Naive thymus-derived CD4-positive, alpha-beta T cell (primary cell): ENCODE data around the gene SEMA4D. TPM values are rescaled to one million over a fixed set of nuclear protein-coding genes. Genes with fewer than 3 reads are reported as not detected.

ENCODE experiments used
- ATAC-seq: fragments of 150-1000 bp; cut with Tn5 transposase; 2 replicates; pipeline ENCODE4 v1.10.0; 2021; ENCODE audit warnings: mild to moderate bottlenecking, moderate library complexity
- CTCF ChIA-PET: fragments of 350-600 bp; sonication (Branson Sonifier 250); formaldehyde crosslinking; loops from one replicate; lab custom pipeline; 2021; ENCODE audit warnings: antibody characterized with exemption; lab: Charles Lee
- POLR2A ChIA-PET: fragments of 350-600 bp; sonication (Branson Sonifier 250); formaldehyde crosslinking; loops from one replicate; lab custom pipeline; 2021; ENCODE audit warnings: antibody characterized with exemption, inconsistent platforms; lab: Charles Lee
- DNase-seq, 9 donors: peaks; one replicate each; pipeline versions ENCODE4 v3.0.0 to v3.0.0-alpha.2; 2020 to 2022; ENCODE audit warnings: mixed read lengths in 1 of 9
- H3K27ac ChIP-seq: one replicate; pipeline ENCODE4 v1.7.0; 2013; ENCODE audit warnings: mild to moderate bottlenecking, low read depth, low read length, moderate library complexity
- H3K27me3 ChIP-seq, 2 donors: one replicate each; pipeline ENCODE4 v1.7.0; 2013; ENCODE audit warnings: low read length in 2 of 2, mild to moderate bottlenecking in 2 of 2, moderate library complexity in 2 of 2; ENCODE audit not compliant: control insufficient read depth in 2 of 2, insufficient read depth in 2 of 2
- H3K36me3 ChIP-seq, 3 experiments: 1 replicate in 2 of 3; 2 replicates in 1 of 3; pipeline ENCODE4 v1.7.0; 2013; ENCODE audit warnings: low read length in 3 of 3, mild to moderate bottlenecking in 3 of 3, moderate library complexity in 1 of 3; ENCODE audit not compliant: insufficient read depth in 3 of 3, control insufficient read depth in 2 of 3
- H3K4me1 ChIP-seq, 2 donors: one replicate each; pipeline ENCODE4 v1.7.0; 2013; ENCODE audit warnings: low read length in 2 of 2, mild to moderate bottlenecking in 2 of 2, moderate library complexity in 1 of 2; ENCODE audit not compliant: control insufficient read depth in 2 of 2, insufficient read depth in 2 of 2
- H3K4me3 ChIP-seq: 2 replicates; pipeline ENCODE4 v1.7.0; 2013; ENCODE audit warnings: mild to moderate bottlenecking, low read length
- H3K9me3 ChIP-seq, 3 experiments: 1 replicate in 2 of 3; 2 replicates in 1 of 3; pipeline ENCODE4 v1.7.0; 2013; ENCODE audit warnings: low read length in 3 of 3; ENCODE audit not compliant: control insufficient read depth in 2 of 3
- H3K27ac Mint-ChIP-seq, 9 donors: one replicate each; pipeline ENCODE4 v1.8.0; 2020 to 2022; ENCODE audit warnings: mixed read lengths in 9 of 9, mild to moderate bottlenecking in 8 of 9, moderate library complexity in 5 of 9, inconsistent platforms in 2 of 9
- H3K27me3 Mint-ChIP-seq, 5 donors: one replicate each; pipeline ENCODE4 v1.8.0; 2021 to 2022; ENCODE audit warnings: mixed read lengths in 5 of 5, mild to moderate bottlenecking in 1 of 5
- H3K36me3 Mint-ChIP-seq, 5 donors: one replicate each; pipeline ENCODE4 v1.8.0; 2020 to 2022; ENCODE audit warnings: mixed read lengths in 5 of 5, mild to moderate bottlenecking in 3 of 5, inconsistent platforms in 1 of 5
- H3K4me1 Mint-ChIP-seq, 7 donors: one replicate each; pipeline ENCODE4 v1.8.0; 2020 to 2022; ENCODE audit warnings: mixed read lengths in 7 of 7, mild to moderate bottlenecking in 3 of 7, inconsistent platforms in 1 of 7
- H3K4me3 Mint-ChIP-seq, 10 donors: one replicate each; pipeline ENCODE4 v1.8.0; 2020 to 2022; ENCODE audit warnings: mild to moderate bottlenecking in 10 of 10, mixed read lengths in 10 of 10, moderate library complexity in 6 of 10, inconsistent platforms in 2 of 10
- H3K9me3 Mint-ChIP-seq, 11 donors: one replicate each; pipeline ENCODE4 v1.8.0; 2020 to 2022; ENCODE audit warnings: mixed read lengths in 11 of 11, mild to moderate bottlenecking in 4 of 11, inconsistent platforms in 1 of 11, moderate library complexity in 1 of 11
- intact Hi-C, 2 donors: fragments of 100-400 bp; cut with micrococcal nuclease; formaldehyde crosslinking; loops; one replicate each; pipeline ENCODE4 v1.15.1; 2023
- polyA plus RNA-seq, 2 donors: library from polyadenylated mRNA; unstranded; fragments of 300-500 nt; fragmentation: Illumina TruSeq; gene quantifications; one replicate each; pipeline ENCODE4 v1.2.3, GENCODE V29; 2021
- total RNA-seq, 6 experiments: library from RNA in 5 of 6; stranded (reverse) in 5 of 6; gene quantifications; 1 replicate in 5 of 6; 2 replicates in 1 of 6; pipeline ENCODE4 v1.2.3 and lab custom pipeline; 2021 to 2026

Gene SEMA4D
- total and polyA plus RNA-seq, 7 experiments from 2014 or later = 114 to 465 (median 448) TPM

GRCh38 chr9:89388868-89389177 is 109.1 kb downstream of the SEMA4D start:
- CTCF ChIA-PET = interaction anchor here (0.6 kb wide), 1 partner anchor 39 kb away, joined by 4 read pairs; no protein-coding TSS in a partner anchor

GRCh38 chr9:89388084-89388867 is 109.6 kb downstream of the SEMA4D start:
- intact Hi-C loops = no loop called here
- DNase-seq = no peak
- Histone ChIP-seq H3K4me1 (no peaks in the 10 kb centered on the region), H3K4me3 (no peak overlapping the region), H3K27ac (no peak overlapping the region), H3K27me3 (no peaks in the 10 kb centered on the region), H3K9me3 (no peaks in the 10 kb centered on the region), H3K36me3 (peaks cover 83 to 99% (median 84%) of the 10 kb centered on the region in 3 experiments)
- ATAC-seq = peak; percentile 78
- ChIA-PET POLR2A (no interaction called here), CTCF (interaction anchor here (0.6 to 0.7 kb wide), 2 partner anchors 39 to 93 kb away, joined by 3 to 4 read pairs; no protein-coding TSS in a partner anchor)
- Mint-ChIP-seq H3K27ac (peak overlapping the region in 5 of 9 donors; percentile 8 to 43 (median 17)), H3K4me1 (peaks cover 9 to 43% (median 16%) of the 10 kb centered on the region in 7 donors), H3K27me3 (no peaks in the 10 kb centered on the region), H3K4me3 (no peak overlapping the region), H3K9me3 (peaks cover 0 to 5% (median 0%) of the 10 kb centered on the region in 11 donors), H3K36me3 (peaks cover 12 to 60% (median 35%) of the 10 kb centered on the region in 5 donors)

More at GRCh38 chr9:89388868-89389177, 109.1 kb downstream of the SEMA4D start:
- intact Hi-C loops = no loop called here
- Histone ChIP-seq H3K27me3 (no peaks in the 10 kb centered on the region), H3K4me1 (no peaks in the 10 kb centered on the region), H3K27ac (no peak overlapping the region), H3K4me3 (no peak overlapping the region), H3K36me3 (peaks cover 85 to 99% (median 85%) of the 10 kb centered on the region in 3 experiments), H3K9me3 (no peaks in the 10 kb centered on the region)
- no peak for ATAC-seq
- peak overlapping the region in 1 of 9 donors; percentile 34 for H3K27ac Mint-ChIP-seq
- H3K4me3 Mint-ChIP-seq = no peak overlapping the region
- peaks cover 6 to 43% (median 11%) of the 10 kb centered on the region in 7 donors for H3K4me1 Mint-ChIP-seq
- H3K9me3 Mint-ChIP-seq = peaks cover 0 to 5% (median 0%) of the 10 kb centered on the region in 11 donors
- POLR2A ChIA-PET = no interaction called here
- H3K27me3 Mint-ChIP-seq = no peaks in the 10 kb centered on the region
- peaks cover 16 to 63% (median 38%) of the 10 kb centered on the region in 5 donors for H3K36me3 Mint-ChIP-seq
- DNase-seq = no peak

GRCh38 chr9:89387197-89387849 is 110.6 kb downstream of the SEMA4D start:
- DNase-seq (no peak), ATAC-seq (no peak)
- peaks cover 15 to 45% (median 21%) of the 10 kb centered on the region in 7 donors for H3K4me1 Mint-ChIP-seq
- Histone ChIP-seq H3K4me3 (no peak overlapping the region), H3K36me3 (peaks cover 77 to 99% (median 83%) of the 10 kb centered on the region in 3 experiments), H3K27ac (no peak overlapping the region), H3K9me3 (no peaks in the 10 kb centered on the region), H3K27me3 (no peaks in the 10 kb centered on the region), H3K4me1 (no peaks in the 10 kb centered on the region)
- H3K4me3 Mint-ChIP-seq = peak overlapping the region in 1 of 10 donors; percentile 18
- H3K36me3 Mint-ChIP-seq = peaks cover 12 to 58% (median 31%) of the 10 kb centered on the region in 5 donors
- CTCF ChIA-PET = interaction anchor here (0.7 kb wide), 1 partner anchor 94 kb away, joined by 3 read pairs; no protein-coding TSS in a partner anchor
- no peaks in the 10 kb centered on the region for H3K27me3 Mint-ChIP-seq
- intact Hi-C loops = no loop called here
- peaks cover 0 to 5% (median 0%) of the 10 kb centered on the region in 11 donors for H3K9me3 Mint-ChIP-seq
- peak overlapping the region in 1 of 9 donors; percentile 34 for H3K27ac Mint-ChIP-seq
- POLR2A ChIA-PET = no interaction called here

GRCh38 chr9:89386797-89387196 is 111.1 kb downstream of the SEMA4D start:
- Mint-ChIP-seq H3K4me3 (no peak overlapping the region), H3K4me1 (peaks cover 20 to 47% (median 27%) of the 10 kb centered on the region in 7 donors), H3K27me3 (no peaks in the 10 kb centered on the region), H3K9me3 (peaks cover 0 to 5% (median 0%) of the 10 kb centered on the region in 11 donors), H3K36me3 (peaks cover 12 to 56% (median 25%) of the 10 kb centered on the region in 5 donors), H3K27ac (peak overlapping the region in 4 of 9 donors; percentile 26 to 61 (median 52))
- no peak for ATAC-seq
- peaks cover 72 to 99% (median 82%) of the 10 kb centered on the region in 3 experiments for H3K36me3 ChIP-seq
- intact Hi-C loops = no loop called here
- H3K27ac ChIP-seq = peak overlapping the region; percentile 11
- ChIA-PET POLR2A (no interaction called here), CTCF (no interaction called here)
- no peaks in the 10 kb centered on the region for H3K27me3 ChIP-seq
- H3K4me1 ChIP-seq = no peaks in the 10 kb centered on the region
- no peak overlapping the region for H3K4me3 ChIP-seq
- H3K9me3 ChIP-seq = no peaks in the 10 kb centered on the region
- DNase-seq = no peak

GRCh38 chr9:89386206-89386605 is 111.7 kb downstream of the SEMA4D start:
- DNase-seq = no peak
- POLR2A ChIA-PET = interaction anchor here (0.8 to 0.9 kb wide), 2 partner anchors 9 to 136 kb away, joined by 3 read pairs; no protein-coding TSS in a partner anchor

GRCh38 chr9:89384783-89385182 is 113.1 kb downstream of the SEMA4D start:
- H3K4me1 Mint-ChIP-seq = peaks cover 28 to 52% (median 45%) of the 10 kb centered on the region in 7 donors

More at GRCh38 chr9:89386206-89386605, 111.7 kb downstream of the SEMA4D start:
- peaks cover 23 to 51% (median 30%) of the 10 kb centered on the region in 7 donors for H3K4me1 Mint-ChIP-seq
- Histone ChIP-seq H3K36me3 (peaks cover 67 to 99% (median 80%) of the 10 kb centered on the region in 3 experiments), H3K4me3 (no peak overlapping the region), H3K27ac (peak overlapping the region; percentile 11), H3K9me3 (no peaks in the 10 kb centered on the region), H3K27me3 (no peaks in the 10 kb centered on the region), H3K4me1 (peaks cover 0 to 5% of the 10 kb centered on the region in 2 donors)
- H3K36me3 Mint-ChIP-seq = peaks cover 12 to 57% (median 28%) of the 10 kb centered on the region in 5 donors
- H3K27me3 Mint-ChIP-seq = no peaks in the 10 kb centered on the region
- H3K4me3 Mint-ChIP-seq = no peak overlapping the region
- intact Hi-C loops = no loop called here
- peak overlapping the region in 5 of 9 donors; percentile 41 to 76 (median 61) for H3K27ac Mint-ChIP-seq
- no peak for ATAC-seq
- CTCF ChIA-PET = no interaction called here
- H3K9me3 Mint-ChIP-seq = peaks cover 0 to 5% (median 0%) of the 10 kb centered on the region in 11 donors

More at GRCh38 chr9:89384783-89385182, 113.1 kb downstream of the SEMA4D start:
- H3K36me3 Mint-ChIP-seq = peaks cover 9 to 52% (median 19%) of the 10 kb centered on the region in 5 donors
- H3K9me3 Mint-ChIP-seq = peaks cover 0 to 5% (median 0%) of the 10 kb centered on the region in 11 donors
- Histone ChIP-seq H3K4me3 (no peak overlapping the region), H3K27ac (no peak overlapping the region), H3K36me3 (peaks cover 63 to 99% (median 74%) of the 10 kb centered on the region in 3 experiments), H3K27me3 (no peaks in the 10 kb centered on the region), H3K4me1 (peaks cover 0 to 10% of the 10 kb centered on the region in 2 donors), H3K9me3 (no peaks in the 10 kb centered on the region)
- no peak for DNase-seq
- H3K4me3 Mint-ChIP-seq = peak overlapping the region in 1 of 10 donors; percentile 27
- intact Hi-C loops = no loop called here
- ChIA-PET CTCF (no interaction called here), POLR2A (interaction anchor here (0.7 kb wide), 1 partner anchor 19 kb away, joined by 3 read pairs; no protein-coding TSS in a partner anchor)
- no peaks in the 10 kb centered on the region for H3K27me3 Mint-ChIP-seq
- no peak for ATAC-seq
- H3K27ac Mint-ChIP-seq = peak overlapping the region in 6 of 9 donors; percentile 22 to 81 (median 68)
